CD4-positive, alpha-beta T cell (primary cell): ENCODE measurements around the gene CLN5. TPM values are rescaled to one million over a fixed set of nuclear protein-coding genes. Genes with fewer than 3 reads are reported as not detected.

Experiments
- ATAC-seq: fragments of 200-7000 bp; cut with Tn5 transposase; one replicate; pipeline ENCODE4 v1.10.0; 2022; ENCODE audit warnings: mild to moderate bottlenecking; ENCODE audit not compliant: poor library complexity
- CTCF ChIA-PET: fragments of 350-600 bp; sonication (Branson Sonifier 250); formaldehyde crosslinking; loops from one replicate; lab custom pipeline; 2021; ENCODE audit warnings: antibody characterized with exemption, inconsistent platforms; lab: Charles Lee
- POLR2A ChIA-PET: fragments of 350-600 bp; sonication (Branson Sonifier 250); formaldehyde crosslinking; loops from one replicate; lab custom pipeline; 2021; ENCODE audit warnings: antibody characterized with exemption, inconsistent platforms; lab: Charles Lee
- DNase-seq, 14 experiments: peaks; one replicate each; pipeline ENCODE4 v3.0.0-alpha.2; 2013 to 2020; ENCODE audit warnings: mixed read lengths in 2 of 14
- H3K27ac ChIP-seq, 2 donors: one replicate each; pipeline versions ENCODE4 v1.5.1 to v1.7.0; 2013; ENCODE audit warnings: low read length in 2 of 2, low read depth in 1 of 2, mild to moderate bottlenecking in 1 of 2
- H3K27me3 ChIP-seq, 2 experiments: 1 replicate in 1 of 2; 2 replicates in 1 of 2; pipeline versions ENCODE4 v1.6.1 to v1.7.0; 2013; ENCODE audit warnings: low read length in 2 of 2, control low read depth in 1 of 2, mild to moderate bottlenecking in 1 of 2, moderate library complexity in 1 of 2; ENCODE audit not compliant: insufficient read depth in 2 of 2, control insufficient read depth in 1 of 2
- H3K36me3 ChIP-seq: one replicate; pipeline ENCODE4 v1.6.1; 2013; ENCODE audit warnings: low read length, control low read depth; ENCODE audit not compliant: insufficient read depth
- H3K4me1 ChIP-seq: one replicate; pipeline ENCODE4 v1.6.1; 2013; ENCODE audit warnings: low read length, control low read depth; ENCODE audit not compliant: insufficient read depth
- H3K4me3 ChIP-seq: one replicate; pipeline ENCODE4 v1.5.1; 2013; ENCODE audit warnings: mild to moderate bottlenecking, low read length, moderate library complexity
- H3K9me3 ChIP-seq, 2 experiments: 1 replicate in 1 of 2; 2 replicates in 1 of 2; pipeline versions ENCODE4 v1.6.1 to v1.7.0; 2013; ENCODE audit warnings: low read length in 2 of 2, mild to moderate bottlenecking in 2 of 2, control low read depth in 1 of 2, moderate library complexity in 1 of 2; ENCODE audit not compliant: control insufficient read depth in 1 of 2, insufficient read depth in 1 of 2
- H3K27ac Mint-ChIP-seq: one replicate; pipeline ENCODE4 v1.8.0; 2020; ENCODE audit warnings: mixed read lengths
- H3K27me3 Mint-ChIP-seq: one replicate; pipeline ENCODE4 v1.8.0; 2021; ENCODE audit warnings: mixed read lengths
- H3K36me3 Mint-ChIP-seq: one replicate; pipeline ENCODE4 v1.8.0; 2021; ENCODE audit warnings: low read depth, mixed read lengths
- H3K4me1 Mint-ChIP-seq: one replicate; pipeline ENCODE4 v1.8.0; 2021; ENCODE audit warnings: low read depth, mixed read lengths
- H3K4me3 Mint-ChIP-seq: one replicate; pipeline ENCODE4 v1.8.0; 2020; ENCODE audit warnings: mild to moderate bottlenecking, mixed read lengths
- H3K9me3 Mint-ChIP-seq: one replicate; pipeline ENCODE4 v1.8.0; 2020; ENCODE audit warnings: mixed read lengths
- intact Hi-C, 2 experiments: fragments of 100-400 bp; cut with DNase I in 1 of 2; cut with micrococcal nuclease in 1 of 2; formaldehyde crosslinking; loops; one replicate each; pipeline versions ENCODE4 v1.15.1 to v1.9.0; 2023 to 2025; cut with DNase I, micrococcal nuclease
- total RNA-seq, 174 experiments: library from RNA in 2 of 174; stranded (reverse) in 2 of 174; gene quantifications; one replicate each; pipeline ENCODE4 v1.2.3 and lab custom pipeline; 2021 to 2026
- TF ChIP-seq, protein P1 (sequence below): fragments of 200-600 bp; IDR thresholded peaks from one replicate; pipeline ENCODE4 v1.8.0; 2022; ENCODE audit warnings: antibody characterized with exemption, mild to moderate bottlenecking

CLN5 gene
- total RNA-seq, 2 experiments from 2014 or later: 37.4 to 42.9 TPM

- H3K27ac ChIP-seq: no peak overlapping the region
- H3K4me1 ChIP-seq: no peaks in the 10 kb centered on the region
- Mint-ChIP-seq H3K27me3 (no peaks in the 10 kb centered on the region), H3K36me3 (peaks cover 11% of the 10 kb centered on the region), H3K9me3 (no peaks in the 10 kb centered on the region), H3K27ac (no peak overlapping the region), H3K4me1 (no peaks in the 10 kb centered on the region), H3K4me3 (no peak overlapping the region)
- DNase-seq (no peak), ATAC-seq (no peak)
- no peaks in the 10 kb centered on the region for H3K9me3 ChIP-seq
- no peaks in the 10 kb centered on the region for H3K27me3 ChIP-seq
- POLR2A ChIA-PET: interaction anchor here (3.3 kb wide), 1 partner anchor 15 kb away, joined by 27 read pairs; the partner anchor contains the start of gene FBXL3
- no peak overlapping the region for H3K4me3 ChIP-seq
- peaks cover 10% of the 10 kb centered on the region for H3K36me3 ChIP-seq
- intact Hi-C loops: no loop called here
- TF ChIP-seq, protein P1, sequence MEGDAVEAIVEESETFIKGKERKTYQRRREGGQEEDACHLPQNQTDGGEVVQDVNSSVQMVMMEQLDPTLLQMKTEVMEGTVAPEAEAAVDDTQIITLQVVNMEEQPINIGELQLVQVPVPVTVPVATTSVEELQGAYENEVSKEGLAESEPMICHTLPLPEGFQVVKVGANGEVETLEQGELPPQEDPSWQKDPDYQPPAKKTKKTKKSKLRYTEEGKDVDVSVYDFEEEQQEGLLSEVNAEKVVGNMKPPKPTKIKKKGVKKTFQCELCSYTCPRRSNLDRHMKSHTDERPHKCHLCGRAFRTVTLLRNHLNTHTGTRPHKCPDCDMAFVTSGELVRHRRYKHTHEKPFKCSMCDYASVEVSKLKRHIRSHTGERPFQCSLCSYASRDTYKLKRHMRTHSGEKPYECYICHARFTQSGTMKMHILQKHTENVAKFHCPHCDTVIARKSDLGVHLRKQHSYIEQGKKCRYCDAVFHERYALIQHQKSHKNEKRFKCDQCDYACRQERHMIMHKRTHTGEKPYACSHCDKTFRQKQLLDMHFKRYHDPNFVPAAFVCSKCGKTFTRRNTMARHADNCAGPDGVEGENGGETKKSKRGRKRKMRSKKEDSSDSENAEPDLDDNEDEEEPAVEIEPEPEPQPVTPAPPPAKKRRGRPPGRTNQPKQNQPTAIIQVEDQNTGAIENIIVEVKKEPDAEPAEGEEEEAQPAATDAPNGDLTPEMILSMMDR: no peak
- CTCF ChIA-PET: interaction anchor here (0.5 kb wide), 1 partner anchor 1370 kb away, joined by 3 read pairs; no protein-coding TSS in a partner anchor
Observed at GRCh38 chr13:77040835-77041234, 49.0 kb downstream of the CLN5 start.

DNA sequence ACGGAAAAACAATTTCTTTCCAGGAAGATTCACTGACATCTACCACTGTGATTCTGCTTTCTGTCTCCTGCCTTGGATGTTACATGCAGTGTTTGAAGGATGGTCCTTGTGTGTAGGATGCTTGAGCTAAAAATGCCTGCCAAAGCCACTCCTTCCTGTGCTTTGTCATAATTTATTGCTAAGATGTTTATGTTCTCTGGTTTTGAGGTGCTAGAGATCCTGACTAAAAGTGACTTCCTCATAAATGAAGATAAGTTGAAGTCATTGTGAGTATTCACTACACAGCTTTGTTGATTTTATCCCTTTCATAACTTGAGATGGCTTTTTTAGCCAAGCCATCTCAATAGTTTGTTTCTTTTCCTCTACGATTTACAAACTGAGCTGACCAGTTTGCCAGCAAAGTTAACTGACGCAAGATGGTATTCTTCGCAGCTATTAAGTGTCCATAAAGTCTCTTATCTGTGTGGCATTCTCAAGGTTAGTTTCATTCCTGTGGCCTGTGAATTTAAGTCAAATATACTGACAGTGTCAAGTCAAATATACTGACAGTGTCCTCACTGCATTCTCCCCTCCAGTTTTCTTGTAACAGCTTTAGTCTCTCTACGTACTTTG is 50.8 kb downstream of the CLN5 start:
- H3K4me3 Mint-ChIP-seq: no peak overlapping the region
- ChIA-PET CTCF (interaction anchor here (0.5 to 1.1 kb wide), 3 partner anchors 63 to 239 kb away, joined by 3 to 4 read pairs (median 3); no protein-coding TSS in a partner anchor), POLR2A (interaction anchor here (1.0 to 3.3 kb wide), 2 partner anchors 16 to 51 kb away, joined by 3 to 27 read pairs; partner anchors contain the start of genes CLN5 and FBXL3)
- no peaks in the 10 kb centered on the region for H3K9me3 Mint-ChIP-seq
- DNase-seq: no peak
- intact Hi-C loops: no loop called here
- H3K4me1 Mint-ChIP-seq: no peaks in the 10 kb centered on the region
- TF ChIP-seq, protein P1: no peak
- Histone ChIP-seq H3K36me3 (peaks cover 23% of the 10 kb centered on the region), H3K4me3 (no peak overlapping the region), H3K27ac (no peak overlapping the region), H3K9me3 (no peaks in the 10 kb centered on the region), H3K27me3 (no peaks in the 10 kb centered on the region), H3K4me1 (no peaks in the 10 kb centered on the region)
- H3K27me3 Mint-ChIP-seq: no peaks in the 10 kb centered on the region
- ATAC-seq: no peak
- H3K36me3 Mint-ChIP-seq: peaks cover 27% of the 10 kb centered on the region
- peak overlapping the region; percentile 9 for H3K27ac Mint-ChIP-seq

DNA sequence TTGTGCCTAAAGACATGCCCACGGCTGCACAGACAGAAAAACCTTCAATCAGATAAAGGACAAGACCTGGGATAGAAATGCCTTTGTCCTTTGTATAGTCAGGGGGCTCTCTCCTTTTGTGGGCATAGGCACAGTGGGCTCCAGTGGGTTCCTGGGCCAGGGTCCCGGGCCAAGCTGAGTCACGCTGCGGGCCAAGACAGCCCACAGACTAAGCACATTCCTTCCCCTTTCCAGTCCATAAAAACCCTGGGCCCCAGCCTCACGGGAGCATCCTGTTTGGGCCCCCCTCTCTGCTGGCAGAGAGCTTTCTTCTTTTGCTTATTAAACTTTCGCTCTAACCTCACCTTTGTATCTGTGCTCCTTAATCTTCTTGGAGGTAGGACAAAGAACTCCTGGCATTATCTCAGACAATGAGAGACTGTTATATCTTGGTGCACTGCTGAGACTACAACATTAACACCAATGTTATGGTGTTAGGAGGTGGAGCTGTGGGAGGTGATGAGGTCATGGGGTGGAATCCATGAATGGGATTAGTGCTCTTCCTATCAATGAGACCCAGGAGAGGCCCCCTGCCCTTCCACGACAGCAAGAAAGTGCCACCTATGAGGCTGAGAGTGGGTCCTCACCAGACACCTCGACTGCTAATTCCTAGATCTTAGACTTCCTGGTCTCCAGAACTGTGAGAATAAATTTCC is 55.9 kb downstream of the CLN5 start:
- no peaks in the 10 kb centered on the region for H3K9me3 Mint-ChIP-seq
- no peaks in the 10 kb centered on the region for H3K9me3 ChIP-seq
- TF ChIP-seq, protein P1: no peak
- no peaks in the 10 kb centered on the region for H3K27me3 Mint-ChIP-seq
- no peak overlapping the region for H3K4me3 Mint-ChIP-seq
- H3K36me3 Mint-ChIP-seq: peaks cover 73% of the 10 kb centered on the region
- H3K4me1 ChIP-seq: no peaks in the 10 kb centered on the region
- H3K27ac ChIP-seq: no peak overlapping the region
- ATAC-seq (no peak), DNase-seq (no peak)
- POLR2A ChIA-PET: no interaction called here
- H3K36me3 ChIP-seq: peaks cover 62% of the 10 kb centered on the region
- intact Hi-C loops: no loop called here
- H3K27me3 ChIP-seq: no peaks in the 10 kb centered on the region
- H3K4me1 Mint-ChIP-seq: no peaks in the 10 kb centered on the region
- peak overlapping the region; percentile 60 for H3K27ac Mint-ChIP-seq
- H3K4me3 ChIP-seq: no peak overlapping the region
- CTCF ChIA-PET: no interaction called here
